SK-N-MC (cell line): ENCODE results near the gene RBM6.

Experiments
- EZH2 ChIP-seq: fragments of 200-600 bp; sonication (generic); IDR thresholded peaks from one replicate; pipeline ENCODE4 v1.6.1; 2017; ENCODE audit warnings: antibody characterized with exemption
- POLR2AphosphoS5 ChIP-seq: IDR thresholded peaks from 2 replicates; pipeline ENCODE4 v1.6.1; 2012; ENCODE audit warnings: mild to moderate bottlenecking, low read depth, low read length, borderline replicate concordance

GRCh38 chr3:49925485-49925884 is 14.5 kb upstream of the RBM6 start:
- no peak for TF ChIP-seq EZH2
- no peak for TF ChIP-seq POLR2AphosphoS5
